Endodermal cell (in vitro differentiated cells): ENCODE data around the gene MACO1. TPM values are rescaled to one million over a fixed set of nuclear protein-coding genes. Genes with fewer than 3 reads are reported as not detected.
A peak's percentile ranks its signal among the peaks of the same experiment; 100 is the strongest.
"Not testable (repeated sequence)": the region's sequence is repeated elsewhere in the genome, so short reads cannot be mapped to it uniquely, and the experiment has no call there.

ENCODE experiments used
- DNase-seq: peaks from one replicate; pipeline ENCODE4 v3.0.0-alpha.2; 2017
- H3K27ac ChIP-seq: 2 replicates; pipeline ENCODE4 v1.5.1; 2013; ENCODE audit warnings: mild to moderate bottlenecking, low read depth, low read length, moderate library complexity
- H3K27me3 ChIP-seq: 2 replicates; pipeline ENCODE4 v1.6.1; 2013; ENCODE audit warnings: mild to moderate bottlenecking, low read length, moderate library complexity; ENCODE audit not compliant: insufficient read depth, control insufficient read depth, poor library complexity, severe bottlenecking
- H3K36me3 ChIP-seq: 2 replicates; pipeline ENCODE4 v1.7.0; 2013; ENCODE audit warnings: mild to moderate bottlenecking, low read length, moderate library complexity; ENCODE audit not compliant: control insufficient read depth, insufficient read depth
- H3K4me1 ChIP-seq: one replicate; pipeline ENCODE4 v1.7.0; 2013; ENCODE audit warnings: low read length; ENCODE audit not compliant: control insufficient read depth, insufficient read depth
- H3K4me3 ChIP-seq: 2 replicates; pipeline ENCODE4 v1.5.1; 2013; ENCODE audit warnings: mild to moderate bottlenecking, low read length, moderate library complexity
- H3K9ac ChIP-seq: 2 replicates; pipeline ENCODE4 v1.6.1; 2013; ENCODE audit warnings: mild to moderate bottlenecking, low read length, moderate library complexity; ENCODE audit not compliant: poor library complexity, severe bottlenecking; ENCODE audit errors: extremely low read depth
- H3K9me3 ChIP-seq: 2 replicates; pipeline ENCODE4 v1.6.1; 2013; ENCODE audit warnings: mild to moderate bottlenecking, low read length, moderate library complexity; ENCODE audit not compliant: control insufficient read depth
- H3K27ac Mint-ChIP-seq: 2 replicates; pipeline ENCODE4 v1.8.0; 2020; ENCODE audit warnings: mixed read lengths
- H3K27me3 Mint-ChIP-seq: 2 replicates; pipeline ENCODE4 v1.8.0; 2021; ENCODE audit warnings: mild to moderate bottlenecking, mixed read lengths; ENCODE audit not compliant: insufficient read depth
- H3K36me3 Mint-ChIP-seq: 2 replicates; pipeline ENCODE4 v1.8.0; 2020; ENCODE audit warnings: low read depth, mixed read lengths
- H3K4me1 Mint-ChIP-seq: 2 replicates; pipeline ENCODE4 v1.8.0; 2020; ENCODE audit warnings: mixed read lengths
- H3K4me3 Mint-ChIP-seq: 2 replicates; pipeline ENCODE4 v1.8.0; 2020; ENCODE audit warnings: mild to moderate bottlenecking, moderate library complexity, mixed read lengths
- H3K9me3 Mint-ChIP-seq: 2 replicates; pipeline ENCODE4 v1.8.0; 2020; ENCODE audit warnings: mild to moderate bottlenecking, mixed read lengths
- CTCF ChIP-seq: fragments of 200-600 bp; sonication (generic); conservative IDR thresholded peaks from 2 replicates; pipeline ENCODE4 v1.5.0; 2021; ENCODE audit warnings: antibody characterized with exemption, mild to moderate bottlenecking
- WGBS, 2 experiments: methylation state at CpG; one replicate each; pipeline versions ENCODE4 v1.1.5 to v1.1.7; 2013; ENCODE audit warnings: missing lambda C conversion rate in 2 of 2, mixed read lengths in 1 of 2; ENCODE audit not compliant: insufficient coverage in 1 of 2, insufficient read length in 1 of 2; 5-methylcytosine and 5-hydroxymethylcytosine counted together
- long read RNA-seq, 4 experiments: library from polyadenylated mRNA in 2 of 4; library from RNA in 1 of 4; library from capped mRNA in 1 of 4; stranded (forward) in 3 of 4; unstranded in 1 of 4; transcript quantifications; one replicate each; pipeline ENCODE4 v2.0.0, GENCODE V29; 2020 to 2021; ENCODE audit warnings: inconsistent platforms in 1 of 4
- polyA plus RNA-seq, 2 experiments: library from polyadenylated mRNA; stranded (reverse); fragments of 50-300 nt; gene quantifications; one replicate each; pipeline ENCODE4 v1.2.3, GENCODE V29; 2013
- total RNA-seq, 2 donors: library from RNA; stranded (reverse); fragmentation: NEBNext Ultra II Directional in 1 of 2; extraction: Animal tissue kit (Norgen Biotek cat#: 25700) in 1 of 2; gene quantifications; 2 replicates in 1 of 2; 3 replicates in 1 of 2; pipeline ENCODE4 v1.2.1, GENCODE V29; 2021

The MACO1 gene, protein sequence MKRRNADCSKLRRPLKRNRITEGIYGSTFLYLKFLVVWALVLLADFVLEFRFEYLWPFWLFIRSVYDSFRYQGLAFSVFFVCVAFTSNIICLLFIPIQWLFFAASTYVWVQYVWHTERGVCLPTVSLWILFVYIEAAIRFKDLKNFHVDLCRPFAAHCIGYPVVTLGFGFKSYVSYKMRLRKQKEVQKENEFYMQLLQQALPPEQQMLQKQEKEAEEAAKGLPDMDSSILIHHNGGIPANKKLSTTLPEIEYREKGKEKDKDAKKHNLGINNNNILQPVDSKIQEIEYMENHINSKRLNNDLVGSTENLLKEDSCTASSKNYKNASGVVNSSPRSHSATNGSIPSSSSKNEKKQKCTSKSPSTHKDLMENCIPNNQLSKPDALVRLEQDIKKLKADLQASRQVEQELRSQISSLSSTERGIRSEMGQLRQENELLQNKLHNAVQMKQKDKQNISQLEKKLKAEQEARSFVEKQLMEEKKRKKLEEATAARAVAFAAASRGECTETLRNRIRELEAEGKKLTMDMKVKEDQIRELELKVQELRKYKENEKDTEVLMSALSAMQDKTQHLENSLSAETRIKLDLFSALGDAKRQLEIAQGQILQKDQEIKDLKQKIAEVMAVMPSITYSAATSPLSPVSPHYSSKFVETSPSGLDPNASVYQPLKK
- 10 to 100 TPM; 13.1 to 14.1 TPM for total RNA-seq
- 26.0 TPM for polyA plus RNA-seq (2013, experiment 1 of 2)
- 23.1 TPM for polyA plus RNA-seq (2013, experiment 2 of 2)
- long read RNA-seq, experiment 1, partial matches to known transcripts: 1 of 2 reads
- long read RNA-seq, experiment 1, other reads (novel, unspliced or antisense): 0 of 2 reads
- long read RNA-seq, experiment 2, transcript MACO1-201 (11 exons, 3,917 nt): major isoform, 15 of 19 reads
- long read RNA-seq, experiment 2, partial matches to known transcripts: 1 of 19 reads
- long read RNA-seq, experiment 2, other reads (novel, unspliced or antisense): 3 of 19 reads
- long read RNA-seq, experiment 3, transcript MACO1-201 (11 exons, 3,917 nt): major isoform, 8 of 14 reads
- long read RNA-seq, experiment 3, partial matches to known transcripts: 5 of 14 reads
- long read RNA-seq, experiment 3, other reads (novel, unspliced or antisense): 1 of 14 reads
- long read RNA-seq, experiment 4, partial matches to known transcripts: 0 of 3 reads
- long read RNA-seq, experiment 4, other reads (novel, unspliced or antisense): 2 of 3 reads

GRCh38 chr1:25430073-25430966, at the start of gene MACO1:
TSS of gene MACO1 (plus strand) at chr1:25430897. CDS start at chr1:25431099, 202 bp downstream.
- DNase-seq: peak; percentile 99
- H3K27ac ChIP-seq: peak within 1 kb of the TSS; percentile 97
- H3K36me3 Mint-ChIP-seq: no peaks in the 10 kb centered on the region
- peaks cover 7% of the 10 kb centered on the region for H3K27me3 ChIP-seq
- peak within 1 kb of the TSS; percentile 75 for H3K9ac ChIP-seq
- peak within 1 kb of the TSS; percentile 86 for H3K4me3 Mint-ChIP-seq
- peaks cover 9% of the 10 kb centered on the region for H3K27me3 Mint-ChIP-seq
- H3K36me3 ChIP-seq: no peaks in the 10 kb centered on the region
- H3K4me1 ChIP-seq: no peaks in the 10 kb centered on the region
- H3K4me3 ChIP-seq: peak within 1 kb of the TSS; percentile 98
- no peak for TF ChIP-seq CTCF
- WGBS, 2 experiments: 0% methylated on average over 13 to 85 of the region's 87 CpGs
- H3K9me3 Mint-ChIP-seq: no peaks in the 10 kb centered on the region
- peak within 1 kb of the TSS; percentile 97 for H3K27ac Mint-ChIP-seq
- H3K9me3 ChIP-seq: no peaks in the 10 kb centered on the region
- peaks cover 17% of the 10 kb centered on the region for H3K4me1 Mint-ChIP-seq

GRCh38 chr1:25382543-25382942, 48.2 kb upstream of the MACO1 start:
- H3K4me1 Mint-ChIP-seq, H3K9me3 ChIP-seq, H3K4me3 ChIP-seq, H3K27ac Mint-ChIP-seq, DNase-seq, H3K4me1 ChIP-seq, H3K36me3 ChIP-seq, H3K9me3 Mint-ChIP-seq, H3K9ac ChIP-seq, H3K36me3 Mint-ChIP-seq, H3K27ac ChIP-seq, H3K27me3 ChIP-seq, H3K4me3 Mint-ChIP-seq: not testable (repeated sequence)
- H3K27me3 Mint-ChIP-seq: peaks cover 19% of the 10 kb centered on the region
- WGBS, 2 experiments: 87 to 100% methylated on average over 1 of the region's 1 CpG

DNA sequence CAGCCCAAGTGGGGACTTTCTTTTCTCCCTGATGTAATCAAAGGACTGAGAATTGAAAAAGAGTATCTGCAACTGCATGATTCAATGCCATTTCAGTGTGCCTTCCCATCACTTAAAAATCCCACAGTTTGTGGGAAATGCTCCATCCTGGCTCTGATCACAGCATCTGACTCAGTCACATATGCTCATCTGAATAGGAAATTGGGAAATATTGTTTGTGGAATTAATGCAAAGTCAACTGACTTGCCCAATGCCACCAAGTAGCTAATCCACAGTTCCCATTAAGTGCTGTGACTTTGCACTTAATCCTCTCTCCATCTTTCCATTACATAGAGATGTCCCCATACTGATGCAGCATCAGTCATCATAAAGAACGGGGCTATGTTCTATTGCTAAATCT, 47.6 kb upstream of the MACO1 start:
- not testable (repeated sequence) for H3K9me3 ChIP-seq, H3K4me1 Mint-ChIP-seq, H3K4me3 ChIP-seq, H3K27ac ChIP-seq, H3K4me3 Mint-ChIP-seq, H3K27me3 ChIP-seq, H3K9ac ChIP-seq, DNase-seq, H3K4me1 ChIP-seq, H3K27ac Mint-ChIP-seq, H3K36me3 ChIP-seq, H3K9me3 Mint-ChIP-seq, H3K36me3 Mint-ChIP-seq
- 86 to 94% methylated on average over 1 of the region's 1 CpG for WGBS, 2 experiments
- H3K27me3 Mint-ChIP-seq: peaks cover 18% of the 10 kb centered on the region

GRCh38 chr1:25383875-25384274, 46.8 kb upstream of the MACO1 start:
- not testable (repeated sequence) for H3K27ac Mint-ChIP-seq, H3K4me1 ChIP-seq, H3K4me1 Mint-ChIP-seq, H3K9ac ChIP-seq, H3K9me3 Mint-ChIP-seq, H3K4me3 Mint-ChIP-seq, H3K36me3 ChIP-seq, H3K4me3 ChIP-seq, H3K27ac ChIP-seq, H3K36me3 Mint-ChIP-seq, H3K27me3 ChIP-seq, DNase-seq, H3K9me3 ChIP-seq
- no CpG with 5 or more reads among the region's 1 CpG for WGBS, 2 experiments
- peaks cover 19% of the 10 kb centered on the region for H3K27me3 Mint-ChIP-seq

DNA sequence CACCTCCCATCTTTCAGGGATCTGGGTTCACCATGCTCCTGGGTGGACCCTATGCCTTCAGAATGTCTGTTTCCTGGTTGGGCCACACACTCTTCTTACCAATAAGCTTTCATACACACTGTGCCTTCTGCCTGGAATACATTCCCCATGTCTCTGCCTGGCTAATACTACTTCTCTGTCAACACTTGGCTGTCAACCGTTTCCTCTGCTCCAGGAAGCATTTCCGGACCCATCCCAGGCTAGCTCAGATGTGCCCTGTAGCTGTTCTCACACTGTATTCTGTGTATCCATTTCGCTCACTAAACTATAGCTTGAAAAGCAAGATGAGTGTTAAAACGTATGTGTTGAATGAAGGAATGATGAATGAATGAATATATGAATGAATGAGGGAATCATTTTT, 43.6 kb upstream of the MACO1 start:
- H3K4me1 Mint-ChIP-seq: peaks cover 10% of the 10 kb centered on the region
- H3K9me3 ChIP-seq, H3K27me3 ChIP-seq, H3K4me1 ChIP-seq, H3K27ac Mint-ChIP-seq, H3K4me3 Mint-ChIP-seq, H3K9ac ChIP-seq, H3K4me3 ChIP-seq, H3K9me3 Mint-ChIP-seq, H3K36me3 ChIP-seq, DNase-seq, H3K36me3 Mint-ChIP-seq, H3K27ac ChIP-seq: not testable (repeated sequence)
- WGBS, 2 experiments: 88% methylated on average over 4 of the region's 4 CpGs; no CpG with 5 or more reads in 1 of the 2 experiments
- H3K27me3 Mint-ChIP-seq: peaks cover 12% of the 10 kb centered on the region
